Breast epithelium (tissue), 3 donors: ENCODE measurements around the gene PTPRA.

Source experiments
- CTCF ChIP-seq, 3 donors: fragments of 450-650 bp; IDR thresholded peaks; one replicate each; pipeline ENCODE4 v1.5.1; 2016 to 2017; ENCODE audit warnings: antibody characterized with exemption in 3 of 3, mild to moderate bottlenecking in 3 of 3, moderate library complexity in 3 of 3
- POLR2A ChIP-seq: fragments of 450-650 bp; IDR thresholded peaks from one replicate; pipeline ENCODE4 v1.6.1; 2016; ENCODE audit warnings: antibody characterized with exemption, mild to moderate bottlenecking, moderate library complexity
- POLR2AphosphoS5 ChIP-seq, 3 donors: sonication (generic); formaldehyde crosslinking; IDR thresholded peaks; one replicate each; pipeline ENCODE4 v1.6.1; 2017; ENCODE audit warnings: antibody characterized with exemption in 3 of 3

GRCh38 chr20:2983508-2983907 is 110.2 kb downstream of the PTPRA start:
- TF ChIP-seq CTCF (IDR thresholded peaks at IDR 0.05) (no peak), POLR2A (no peak), POLR2AphosphoS5 (IDR thresholded peaks at IDR 0.05) (no peak)
